ENCODE measurements around the gene COL1A1.

DNA sequence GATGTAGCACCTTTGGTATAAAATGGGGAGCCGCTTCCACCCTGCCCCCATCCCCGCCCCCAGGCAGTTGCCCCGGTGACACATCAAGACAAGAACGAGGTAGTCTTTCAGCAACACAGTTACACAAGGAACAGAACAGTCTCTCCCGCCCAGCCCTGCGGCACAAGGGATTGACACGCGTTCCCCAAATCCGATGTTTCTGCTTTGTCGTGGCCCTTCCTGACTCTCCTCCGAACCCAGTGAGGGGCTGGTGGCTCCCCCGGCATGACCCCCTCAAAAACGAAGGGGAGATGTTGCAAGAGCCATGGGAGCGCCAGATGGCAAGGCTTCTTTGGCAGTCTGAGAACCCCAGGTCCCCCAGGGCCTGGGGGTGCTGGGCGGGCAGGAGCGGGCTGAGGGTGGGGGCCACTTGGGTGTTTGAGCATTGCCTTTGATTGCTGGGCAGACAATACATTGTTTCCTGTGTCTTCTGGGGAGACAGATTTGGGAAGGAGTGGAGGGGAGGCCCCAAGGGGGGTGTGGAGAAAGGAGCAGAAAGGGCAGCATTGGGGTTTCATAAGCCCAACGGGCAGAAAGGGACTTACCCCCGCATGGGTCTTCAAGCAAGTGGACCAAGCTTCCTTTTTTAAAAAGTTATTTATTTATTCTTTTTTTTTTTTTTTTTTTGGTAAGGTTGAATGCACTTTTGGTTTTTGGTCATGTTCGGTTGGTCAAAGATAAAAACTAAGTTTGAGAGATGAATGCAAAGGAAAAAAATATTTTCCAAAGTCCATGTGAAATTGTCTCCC lies 16.6 kb downstream of the COL1A1 start:
- TF ChIP-seq, protein P1, sequence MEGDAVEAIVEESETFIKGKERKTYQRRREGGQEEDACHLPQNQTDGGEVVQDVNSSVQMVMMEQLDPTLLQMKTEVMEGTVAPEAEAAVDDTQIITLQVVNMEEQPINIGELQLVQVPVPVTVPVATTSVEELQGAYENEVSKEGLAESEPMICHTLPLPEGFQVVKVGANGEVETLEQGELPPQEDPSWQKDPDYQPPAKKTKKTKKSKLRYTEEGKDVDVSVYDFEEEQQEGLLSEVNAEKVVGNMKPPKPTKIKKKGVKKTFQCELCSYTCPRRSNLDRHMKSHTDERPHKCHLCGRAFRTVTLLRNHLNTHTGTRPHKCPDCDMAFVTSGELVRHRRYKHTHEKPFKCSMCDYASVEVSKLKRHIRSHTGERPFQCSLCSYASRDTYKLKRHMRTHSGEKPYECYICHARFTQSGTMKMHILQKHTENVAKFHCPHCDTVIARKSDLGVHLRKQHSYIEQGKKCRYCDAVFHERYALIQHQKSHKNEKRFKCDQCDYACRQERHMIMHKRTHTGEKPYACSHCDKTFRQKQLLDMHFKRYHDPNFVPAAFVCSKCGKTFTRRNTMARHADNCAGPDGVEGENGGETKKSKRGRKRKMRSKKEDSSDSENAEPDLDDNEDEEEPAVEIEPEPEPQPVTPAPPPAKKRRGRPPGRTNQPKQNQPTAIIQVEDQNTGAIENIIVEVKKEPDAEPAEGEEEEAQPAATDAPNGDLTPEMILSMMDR (conservative IDR thresholded peaks at IDR 0.05; ENCODE audit: low read length) = no peak
- TF ChIP-seq EZH2phosphoT487 (IDR thresholded peaks at IDR 0.05; ENCODE audit: borderline replicate concordance, low read depth, low read length) = no peak

All from OCI-LY7 (cell line).